NCI-H345 treated with DMSO at 0.1 percent for 48 hours (cell line): Measurements from ENCODE around the gene RAB8B.
"Not testable (repeated sequence)": the region's sequence is repeated elsewhere in the genome, so short reads cannot be mapped to it uniquely, and the experiment has no call there.

Source experiments
- DNase-seq: peaks from one replicate; lab custom pipeline; 2025; ENCODE audit not compliant: unreplicated experiment; lab: John Stamatoyannopoulos, UW

The RAB8B gene

DNA sequence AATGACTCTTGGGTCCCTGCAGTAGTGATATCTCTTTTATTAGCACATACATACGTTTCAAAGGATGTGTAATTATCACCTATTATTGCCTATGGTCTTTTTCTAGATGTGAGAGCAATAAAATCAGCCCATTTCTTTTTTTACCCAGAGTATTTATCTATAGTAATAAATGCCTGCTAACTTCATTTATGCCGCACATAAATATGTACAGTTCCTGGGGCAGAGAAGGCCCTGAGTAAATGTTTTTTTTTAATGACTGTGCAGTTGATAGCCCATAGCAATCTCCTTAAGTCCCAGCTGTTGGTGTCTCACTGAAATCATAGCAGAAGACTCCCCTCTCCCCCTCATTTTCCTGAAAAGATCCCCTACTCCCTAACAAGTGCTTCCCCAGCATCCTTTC lies 16.7 kb downstream of the RAB8B start:
- no peak for DNase-seq

DNA sequence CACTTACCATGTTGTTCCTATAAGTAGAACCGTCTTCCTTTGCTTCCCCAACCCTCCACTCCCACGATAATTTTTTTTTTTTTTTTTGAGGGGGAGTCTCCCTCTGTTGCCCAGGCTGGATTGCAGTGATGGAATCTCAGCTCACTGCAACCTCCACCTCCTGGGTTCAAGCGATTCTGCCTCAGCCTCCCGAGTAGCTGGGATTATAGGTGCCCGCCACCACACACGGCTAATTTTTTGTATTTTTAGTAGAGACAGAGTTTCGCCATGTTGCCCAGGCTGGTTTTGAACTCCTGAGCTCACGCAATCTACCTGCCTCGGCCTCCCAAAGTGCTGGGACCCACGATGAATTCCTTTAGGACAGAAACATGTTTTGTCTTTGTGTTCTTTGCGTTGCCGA lies 19.4 kb downstream of the RAB8B start:
- not testable (repeated sequence) for DNase-seq

DNA sequence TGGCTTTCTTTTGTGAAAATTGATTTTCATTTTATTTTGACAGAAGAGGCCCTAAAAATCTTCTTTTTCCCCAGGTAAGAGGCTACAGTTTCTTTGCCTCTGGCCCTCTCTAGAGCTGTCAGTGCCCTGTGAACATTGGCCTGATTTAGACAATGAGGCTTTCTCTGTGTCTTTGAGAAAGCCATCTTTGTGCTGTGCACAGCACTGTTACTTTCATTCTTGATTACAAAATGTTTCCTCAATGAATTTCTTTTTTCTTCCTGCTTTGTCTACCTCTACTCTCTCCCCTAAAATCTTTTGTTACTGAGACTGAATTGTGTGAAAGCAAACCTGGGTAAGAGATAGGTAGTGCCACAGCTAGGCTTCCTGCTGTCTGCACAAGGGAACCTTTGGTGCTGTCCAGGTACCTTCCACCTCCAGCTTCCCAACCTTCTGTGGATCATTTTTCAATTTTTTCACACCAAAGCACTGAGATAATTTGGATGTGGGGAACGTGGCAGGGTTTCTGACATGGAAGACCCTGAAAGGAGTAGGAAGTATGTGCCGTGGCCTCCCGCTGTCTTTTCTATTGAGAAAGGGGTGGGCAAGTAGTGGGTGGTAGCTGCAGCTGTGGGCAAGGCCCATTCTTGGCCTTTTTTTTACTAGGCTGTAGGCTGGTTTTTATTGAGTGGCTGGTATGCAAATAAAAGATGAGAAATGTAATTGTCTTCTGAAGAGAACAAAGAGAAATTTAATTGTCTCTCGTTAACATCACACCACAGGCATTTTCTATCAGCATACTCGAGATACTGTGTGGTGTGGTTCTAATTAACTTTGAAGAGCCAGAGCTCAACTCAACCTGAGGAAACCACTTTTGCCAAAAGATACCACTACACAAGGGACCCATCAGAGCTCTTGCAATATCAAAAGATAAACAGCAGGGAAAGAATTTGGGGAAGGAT lies 21.0 kb downstream of the RAB8B start:
- no peak for DNase-seq

DNA sequence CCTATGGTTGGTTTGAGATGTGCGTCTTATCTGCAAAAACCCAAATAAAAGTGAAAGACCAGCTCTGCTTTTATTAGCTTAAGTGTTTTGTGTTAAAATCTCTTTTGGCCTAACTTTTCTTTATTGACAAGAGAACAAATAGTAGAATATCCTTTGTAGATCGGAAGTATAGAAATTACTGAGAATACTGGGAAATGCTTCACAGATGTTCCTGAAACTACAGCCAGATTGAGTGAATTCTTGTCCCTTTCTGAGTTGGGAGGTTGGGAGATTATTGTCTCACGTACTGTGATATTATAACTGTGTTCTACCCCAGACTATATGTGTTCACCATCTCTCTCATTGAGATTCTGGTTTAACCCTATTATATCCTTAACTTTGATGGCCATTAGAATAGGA lies 21.7 kb downstream of the RAB8B start:
- no peak for DNase-seq

DNA sequence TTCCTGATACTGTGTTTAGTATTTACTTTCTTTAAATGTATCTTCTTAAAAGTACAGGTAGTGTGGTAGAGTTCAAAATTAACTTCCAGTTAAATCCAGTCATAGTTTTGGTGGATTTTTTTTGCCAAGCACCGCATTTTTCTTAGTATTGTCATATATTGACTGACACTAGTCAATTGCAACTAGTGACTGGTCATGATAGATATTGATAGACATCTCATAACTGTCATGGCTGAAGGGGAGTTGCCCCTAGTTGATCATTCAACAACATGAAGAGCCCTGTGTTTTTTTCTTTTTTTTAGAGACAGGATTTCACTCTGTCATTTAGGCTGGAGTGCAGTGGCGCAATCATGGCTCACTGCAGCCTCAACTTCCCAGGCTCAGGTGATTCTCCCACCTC lies 22.1 kb downstream of the RAB8B start:
- no peak for DNase-seq

DNA sequence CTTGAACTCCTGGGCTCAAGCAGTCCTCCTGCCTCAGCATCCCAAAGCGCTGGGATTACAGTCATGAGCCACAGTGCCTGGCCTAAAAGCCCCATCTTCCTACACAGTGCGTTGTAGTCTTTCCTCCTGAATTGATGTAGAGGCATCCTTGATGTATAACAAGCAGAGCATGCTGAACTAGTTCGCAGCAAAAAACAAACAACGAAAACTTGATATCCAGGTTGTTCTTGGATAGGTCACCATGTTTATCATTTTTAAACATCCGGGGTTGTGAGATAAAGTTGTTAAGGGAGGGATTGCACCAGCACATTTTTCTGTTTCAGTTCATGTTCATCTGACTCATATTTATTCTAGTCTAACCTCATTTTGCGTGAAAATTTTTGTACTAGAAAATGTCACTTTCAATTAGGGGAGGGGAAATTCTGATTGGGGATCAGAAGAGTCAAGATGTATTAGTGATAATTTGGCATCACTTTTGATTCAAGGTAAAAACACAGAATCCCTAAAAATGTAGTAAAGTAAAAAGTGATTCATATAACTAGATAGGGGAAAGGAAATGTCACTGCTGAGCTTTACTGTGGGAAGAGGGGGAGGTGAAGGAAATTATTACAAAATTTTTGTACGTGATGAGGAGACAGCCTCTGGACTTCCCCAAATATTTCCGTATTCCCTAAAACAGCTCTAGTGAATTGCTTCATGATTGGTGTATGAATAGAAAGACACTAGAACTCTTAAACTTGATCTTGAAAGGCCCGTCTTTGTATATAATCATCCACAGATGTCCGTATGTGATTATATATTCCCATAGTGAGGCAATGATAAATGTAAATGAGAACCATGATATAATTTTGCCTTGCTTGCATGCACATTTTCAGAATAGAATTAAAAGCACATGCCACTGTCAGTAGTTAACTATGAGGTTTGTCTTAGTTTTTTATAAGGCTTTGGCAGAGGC lies 22.9 kb downstream of the RAB8B start:
- no peak for DNase-seq

DNA sequence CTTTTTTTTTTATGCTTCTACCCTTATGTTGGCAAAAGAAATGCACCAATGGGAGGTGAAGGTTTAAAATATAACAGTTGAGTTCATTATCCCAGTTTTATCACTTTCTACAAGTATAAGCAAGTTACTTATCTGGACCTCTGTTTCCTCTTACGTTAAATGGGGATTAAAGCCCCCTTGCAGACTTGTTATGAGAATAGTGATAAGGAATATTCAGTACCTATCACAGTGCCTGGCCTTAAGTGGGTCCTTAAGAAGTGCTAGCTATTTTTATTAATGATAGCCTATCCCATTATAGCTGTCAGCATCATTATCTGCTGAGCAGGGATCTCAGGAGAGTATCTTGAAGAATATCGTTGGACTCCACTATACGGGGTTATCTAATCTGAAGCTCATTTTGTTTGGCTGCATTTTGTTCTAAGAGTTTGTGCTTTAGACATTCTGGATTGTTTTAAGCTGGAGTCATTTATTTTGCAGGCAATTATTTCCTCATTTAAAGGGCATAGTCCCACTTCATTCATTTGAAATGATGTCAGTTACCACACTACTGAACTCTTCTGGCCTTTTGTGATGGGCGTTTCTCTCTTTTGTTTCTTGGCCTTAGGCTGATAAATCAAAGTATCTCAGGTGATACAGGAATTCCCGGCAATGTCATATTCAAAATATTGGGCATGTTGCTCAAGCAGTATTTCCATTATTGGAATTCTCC lies 28.8 kb downstream of the RAB8B start:
- DNase-seq, result no peak

DNA sequence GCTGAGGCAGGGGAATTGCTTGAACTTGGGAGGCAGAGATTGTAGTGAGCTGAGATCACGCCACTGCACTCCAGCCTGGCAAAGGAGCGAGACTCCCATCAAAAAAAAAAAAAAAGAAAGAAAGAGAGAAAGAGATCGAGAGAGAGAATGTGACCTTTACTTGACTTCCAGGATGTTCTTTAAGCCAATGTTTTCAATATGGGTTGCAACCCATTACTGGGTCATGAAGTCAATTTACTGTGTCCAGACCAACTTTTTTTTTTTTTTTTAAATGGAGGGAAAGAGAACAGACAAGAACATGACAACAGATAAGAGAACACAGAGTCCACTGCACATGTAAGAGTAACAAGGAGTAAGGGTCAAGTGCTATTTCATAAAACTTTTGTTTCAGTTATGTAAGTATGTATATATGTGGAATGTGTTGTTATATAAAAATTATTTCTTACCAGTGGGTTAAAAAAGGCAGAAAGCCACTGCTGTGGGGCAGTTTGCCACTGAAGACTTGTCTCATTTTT lies 29.8 kb downstream of the RAB8B start:
- no peak for DNase-seq

DNA sequence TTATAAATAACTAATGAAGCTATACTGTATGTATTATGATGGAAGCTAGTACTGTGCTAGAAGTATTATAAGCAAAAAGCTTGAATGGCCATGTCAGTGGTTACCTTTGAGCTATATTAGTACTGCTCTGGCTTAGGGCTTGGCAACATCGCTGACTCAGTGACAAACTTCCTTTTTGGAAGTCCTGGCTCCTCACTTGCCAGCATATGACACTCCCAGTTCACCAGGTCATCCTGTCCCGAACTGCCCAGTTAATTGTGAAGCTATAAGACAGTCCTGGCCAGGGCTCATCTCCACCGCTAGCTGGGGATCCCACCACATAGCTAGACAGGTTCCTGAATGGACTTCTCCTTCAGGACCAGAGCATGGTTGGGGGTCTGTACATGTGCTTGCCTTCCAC lies 31.9 kb downstream of the RAB8B start:
- DNase-seq, result no peak

DNA sequence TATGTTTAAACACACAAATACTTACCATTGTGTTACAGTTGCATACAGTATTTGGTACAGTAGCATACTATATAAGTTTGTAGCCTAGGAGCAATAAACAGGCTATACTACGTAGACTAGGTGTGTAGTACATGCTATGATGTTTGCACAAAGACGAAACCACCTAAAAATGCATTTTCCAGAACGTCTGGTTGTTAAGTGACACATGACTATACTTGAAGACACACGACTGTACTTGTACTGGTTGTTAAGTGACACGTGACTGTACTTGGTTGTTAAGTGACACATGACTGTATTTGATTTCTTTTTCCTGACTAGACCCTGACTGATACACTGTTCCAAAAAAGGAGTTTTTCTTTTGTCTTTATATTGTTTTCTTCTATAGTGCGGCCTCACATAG lies 34.1 kb downstream of the RAB8B start:
- DNase-seq, result no peak

DNA sequence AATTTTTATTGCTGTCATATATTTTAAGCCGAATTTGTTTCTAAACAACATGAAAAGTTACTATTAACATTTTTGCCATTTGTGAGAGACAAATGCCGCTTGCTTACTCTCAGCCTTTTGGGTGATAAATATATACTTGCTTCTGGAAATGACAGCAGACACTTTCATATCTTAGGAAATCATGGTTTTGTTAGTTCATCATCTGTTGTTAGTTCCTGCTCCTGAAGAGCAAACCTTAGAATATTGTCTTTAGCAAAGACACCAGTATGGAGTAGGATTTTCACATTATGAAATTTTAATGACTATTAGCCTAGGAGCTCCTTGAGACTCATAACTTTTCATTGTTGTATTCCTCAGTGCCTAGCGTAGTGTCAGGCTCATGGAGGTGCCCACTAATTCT lies 36.0 kb downstream of the RAB8B start:
- no peak for DNase-seq

DNA sequence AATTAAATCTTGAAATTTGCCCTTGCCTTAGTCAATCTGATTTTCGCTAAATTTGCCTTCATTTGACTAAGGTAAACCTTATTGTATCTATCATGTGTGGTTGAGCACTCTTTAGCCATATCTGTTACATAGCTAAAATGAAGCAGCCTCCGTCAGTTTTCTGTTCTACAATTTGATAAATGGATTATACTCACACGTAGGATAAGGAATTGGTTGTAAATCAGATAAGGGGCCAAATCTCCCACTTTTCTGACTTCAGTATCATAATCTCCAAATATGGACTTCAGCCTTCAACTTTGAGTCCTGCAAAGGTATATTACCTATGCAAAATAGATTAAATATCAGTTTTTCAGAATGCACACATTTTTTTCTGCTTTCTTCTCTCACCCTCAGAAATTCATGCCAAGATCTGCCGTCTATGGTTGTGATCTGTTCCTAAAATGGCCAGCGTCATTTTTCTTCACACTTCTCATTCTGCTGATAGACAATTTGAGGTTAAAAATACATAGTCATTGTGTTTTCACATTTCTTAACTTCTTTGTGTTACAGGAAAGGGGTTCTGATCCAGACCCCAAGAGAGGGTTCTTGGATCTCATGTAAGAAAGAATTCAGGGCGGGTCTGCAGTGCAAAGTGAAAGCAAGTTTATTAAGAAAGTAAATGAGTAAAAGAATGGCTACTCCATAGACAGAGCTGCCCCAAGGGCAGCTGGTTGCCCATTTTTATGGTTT lies 36.9 kb downstream of the RAB8B start:
- no peak for DNase-seq

DNA sequence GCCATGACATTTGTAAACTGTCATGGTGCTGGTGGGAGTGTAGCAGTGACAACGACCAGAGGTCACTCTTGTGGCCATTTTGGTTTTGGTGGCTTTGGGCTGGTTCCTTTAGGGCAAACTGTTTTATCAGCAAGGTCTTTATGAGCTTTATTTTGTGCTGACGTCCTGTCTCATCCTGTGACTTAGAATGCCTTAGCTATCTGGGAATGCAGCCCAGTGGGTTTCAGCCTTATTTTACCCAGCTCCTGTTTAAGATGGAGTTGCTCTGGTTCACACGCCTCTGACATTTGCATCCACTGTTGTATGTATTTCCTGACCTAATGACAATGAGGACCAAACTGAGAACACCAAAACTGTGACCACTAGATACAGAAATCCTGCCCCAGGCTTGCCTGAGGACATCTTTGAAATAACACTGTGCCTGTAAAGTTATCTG lies 37.6 kb downstream of the RAB8B start:
- DNase-seq, result no peak

DNA sequence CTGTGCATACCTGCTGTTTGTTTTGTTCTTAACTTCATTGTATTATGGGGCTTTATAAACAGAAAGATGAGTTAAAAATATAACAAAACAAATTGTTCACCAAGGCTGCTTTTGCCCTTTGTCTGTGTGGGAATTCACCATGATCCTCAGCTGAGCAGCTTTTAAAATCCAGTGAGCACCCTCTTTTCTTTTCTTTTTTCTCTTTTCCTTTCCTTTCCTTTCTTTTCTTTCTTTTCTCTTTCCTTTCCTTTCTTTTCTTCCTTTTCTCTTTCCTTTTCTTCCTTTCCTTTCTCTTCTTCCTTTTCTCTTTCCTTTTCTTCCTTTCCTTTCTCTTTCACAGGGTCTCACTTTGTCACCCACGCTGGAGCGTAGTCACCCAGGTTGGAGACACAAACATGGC lies 38.3 kb downstream of the RAB8B start:
- no peak for DNase-seq

DNA sequence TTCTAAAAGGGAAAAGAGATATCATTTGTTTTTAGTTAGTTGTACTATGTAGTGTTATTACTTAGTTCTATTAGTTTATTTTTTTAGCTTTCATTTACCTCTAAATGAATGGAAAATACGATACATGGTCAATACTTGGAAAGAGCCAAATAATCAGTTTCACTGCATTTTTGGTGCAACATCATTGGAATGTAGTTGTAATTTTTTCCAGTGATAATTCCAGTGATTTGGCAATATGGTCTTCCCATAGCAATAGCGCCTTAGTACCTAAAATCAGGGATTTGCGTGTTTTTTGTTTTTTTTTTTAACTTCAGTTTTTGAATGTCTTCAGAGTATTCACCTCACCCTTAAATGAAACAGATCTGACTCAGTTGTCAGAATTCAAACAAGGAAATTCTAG lies 41.8 kb downstream of the RAB8B start:
- no peak for DNase-seq

DNA sequence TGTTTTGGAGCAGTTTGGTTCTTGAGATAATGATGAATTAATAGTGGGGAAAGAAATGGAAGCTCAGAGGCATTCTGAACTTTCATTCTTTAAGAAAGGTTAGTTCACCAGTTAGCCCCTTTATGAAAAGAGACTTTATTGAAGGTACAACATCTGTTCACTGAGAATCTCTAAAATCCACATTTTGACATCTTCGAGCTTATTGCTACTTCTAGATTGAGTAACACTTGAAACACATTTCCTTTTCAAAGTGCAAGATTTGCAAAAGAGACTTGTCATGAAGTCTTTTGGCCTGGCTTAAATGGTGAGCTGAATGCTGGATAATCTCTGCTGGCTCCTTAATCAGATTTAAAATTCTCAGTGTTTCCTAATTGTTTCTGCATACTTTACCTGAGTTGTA lies 42.3 kb downstream of the RAB8B start:
- DNase-seq, result no peak

DNA sequence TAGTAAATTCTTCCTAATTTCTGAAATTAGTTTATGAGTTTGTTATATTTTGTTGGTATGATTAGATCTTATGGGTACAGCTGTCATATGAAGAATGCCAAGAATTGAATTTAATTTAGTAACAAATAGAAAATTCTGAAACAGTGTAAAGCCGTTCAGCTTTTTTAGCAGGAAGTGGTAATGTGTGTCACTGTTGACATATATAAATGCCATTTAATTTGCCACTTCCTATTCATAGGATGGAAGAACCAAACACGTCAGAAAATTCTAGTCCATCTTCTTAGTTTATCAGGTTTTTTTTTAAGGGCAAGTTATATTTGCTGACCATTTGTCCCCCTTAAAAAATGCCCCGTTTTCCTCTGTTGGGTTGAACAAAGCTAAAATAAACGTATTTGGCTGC lies 43.0 kb downstream of the RAB8B start:
- DNase-seq, result no peak

DNA sequence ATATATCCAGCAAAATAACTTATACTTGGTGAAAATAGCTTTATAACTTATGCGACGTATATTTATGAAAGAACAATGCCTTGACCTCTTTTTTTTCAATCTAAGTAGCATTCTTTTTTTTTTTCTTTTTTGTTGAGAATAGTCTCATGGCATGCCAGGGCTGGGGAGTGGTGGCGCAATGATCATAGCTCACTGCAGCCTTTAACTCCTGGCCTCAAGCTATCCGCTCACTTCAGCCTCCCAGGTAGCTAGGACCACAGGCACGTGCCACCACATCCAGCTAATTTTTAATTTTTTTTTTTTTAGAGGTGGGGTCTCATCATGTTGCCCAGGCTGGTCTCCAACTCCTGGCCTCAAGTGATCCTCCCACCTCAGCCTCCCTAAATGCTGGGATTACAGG lies 43.5 kb downstream of the RAB8B start:
- no peak for DNase-seq

DNA sequence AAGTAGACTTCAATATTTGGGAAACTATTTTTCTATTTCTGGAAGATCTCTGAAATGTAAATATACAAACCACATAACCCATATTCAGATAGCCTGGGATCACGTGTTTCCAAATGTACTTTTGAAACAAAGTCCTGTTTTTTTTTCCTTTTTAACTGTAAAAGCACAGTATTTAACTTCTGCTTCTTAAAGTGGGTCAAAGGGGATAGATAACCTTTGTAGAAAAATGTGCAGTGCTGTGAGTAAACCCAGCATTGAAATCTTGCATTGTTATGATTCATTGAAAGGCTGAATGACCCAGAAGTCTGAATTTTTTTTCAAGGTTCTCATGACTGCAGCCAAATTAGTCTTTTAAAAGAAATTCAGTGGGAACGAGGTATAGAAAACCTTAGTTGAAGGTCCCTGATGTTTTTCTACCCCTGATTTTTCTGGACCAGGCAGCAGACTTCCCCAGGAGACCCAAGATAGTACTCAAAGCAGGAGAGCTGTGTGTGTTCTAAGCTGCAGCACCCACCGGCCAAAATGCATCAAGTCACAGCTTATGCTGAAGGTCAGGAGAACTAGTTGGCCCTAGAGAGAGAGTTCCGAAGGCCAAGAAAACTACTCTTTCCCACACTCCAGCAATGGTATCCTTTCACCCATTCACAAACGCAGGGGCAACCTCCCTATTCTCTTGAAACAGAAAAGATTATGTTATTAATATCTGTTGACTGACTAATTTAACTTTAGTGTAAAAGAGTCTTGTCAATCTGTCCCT lies 44.4 kb downstream of the RAB8B start:
- DNase-seq, result no peak

DNA sequence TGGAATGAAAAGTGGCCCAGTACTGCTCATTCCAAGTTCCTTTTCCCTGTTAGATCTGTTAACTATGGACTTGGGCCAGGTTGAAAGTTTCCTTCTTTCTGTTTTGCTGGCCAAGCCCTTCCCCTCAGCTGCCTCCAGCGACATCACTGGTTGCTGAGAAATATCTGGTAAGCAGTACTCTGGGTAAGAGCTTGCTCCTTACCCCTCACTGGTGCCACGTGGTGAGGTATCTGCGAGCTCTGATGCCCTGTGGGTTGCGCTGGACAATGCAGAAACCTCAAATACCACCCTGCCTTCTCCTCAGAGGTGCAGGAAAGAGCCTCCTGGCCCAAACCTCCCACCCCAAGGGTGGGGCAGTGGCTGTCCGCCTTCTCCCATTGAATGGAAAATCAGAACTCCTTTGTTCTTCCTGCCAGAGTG lies 45.1 kb downstream of the RAB8B start:
- DNase-seq, result no peak
